ENCODE data around the gene MAP3K6. TPM values are rescaled to one million over a fixed set of nuclear protein-coding genes. Genes with fewer than 3 reads are reported as not detected.
A peak's percentile ranks its signal among the peaks of the same experiment; 100 is the strongest.

MAP3K6 gene
- total RNA-seq, 1 donor from 2014 or later: 8.6 TPM

- TF ChIP-seq CTCF (IDR thresholded peaks at IDR 0.05; ENCODE audit: insufficient read depth, low read length, poor library complexity, severe bottlenecking): no peak
- peaks cover 3% of the 10 kb centered on the region for H3K36me3 ChIP-seq (ENCODE audit: control insufficient read depth, insufficient read depth, low read length)
- peak overlapping the region; percentile 27 for H3K4me3 ChIP-seq (ENCODE audit: low read depth, low read length)
- DNase-seq (ENCODE audit: low read depth): no peak
- peaks cover 2% of the 10 kb centered on the region for H3K27me3 ChIP-seq (ENCODE audit: control insufficient read depth, insufficient read depth, low read length)
Measured at GRCh38 chr1:27360159-27361043, 6.4 kb downstream of the MAP3K6 start.

- H3K36me3 ChIP-seq (ENCODE audit: control insufficient read depth, insufficient read depth, low read length): peaks cover 3% of the 10 kb centered on the region
- no peak for DNase-seq (ENCODE audit: low read depth)
- peaks cover 2% of the 10 kb centered on the region for H3K27me3 ChIP-seq (ENCODE audit: control insufficient read depth, insufficient read depth, low read length)
- no peak overlapping the region for H3K4me3 ChIP-seq (ENCODE audit: low read depth, low read length)
- no peak for TF ChIP-seq CTCF (IDR thresholded peaks at IDR 0.05; ENCODE audit: insufficient read depth, low read length, poor library complexity, severe bottlenecking)
Measured at GRCh38 chr1:27359822-27360158, 7.0 kb downstream of the MAP3K6 start.

- Histone ChIP-seq H3K36me3 (ENCODE audit: control insufficient read depth, insufficient read depth, low read length) (peaks cover 2% of the 10 kb centered on the region), H3K27me3 (ENCODE audit: control insufficient read depth, insufficient read depth, low read length) (peaks cover 2% of the 10 kb centered on the region), H3K4me3 (ENCODE audit: low read depth, low read length) (no peak overlapping the region)
- no peak for TF ChIP-seq CTCF (IDR thresholded peaks at IDR 0.05; ENCODE audit: insufficient read depth, low read length, poor library complexity, severe bottlenecking)
- DNase-seq (ENCODE audit: low read depth): no peak
Measured at GRCh38 chr1:27358928-27359313, 7.8 kb downstream of the MAP3K6 start.

DNA sequence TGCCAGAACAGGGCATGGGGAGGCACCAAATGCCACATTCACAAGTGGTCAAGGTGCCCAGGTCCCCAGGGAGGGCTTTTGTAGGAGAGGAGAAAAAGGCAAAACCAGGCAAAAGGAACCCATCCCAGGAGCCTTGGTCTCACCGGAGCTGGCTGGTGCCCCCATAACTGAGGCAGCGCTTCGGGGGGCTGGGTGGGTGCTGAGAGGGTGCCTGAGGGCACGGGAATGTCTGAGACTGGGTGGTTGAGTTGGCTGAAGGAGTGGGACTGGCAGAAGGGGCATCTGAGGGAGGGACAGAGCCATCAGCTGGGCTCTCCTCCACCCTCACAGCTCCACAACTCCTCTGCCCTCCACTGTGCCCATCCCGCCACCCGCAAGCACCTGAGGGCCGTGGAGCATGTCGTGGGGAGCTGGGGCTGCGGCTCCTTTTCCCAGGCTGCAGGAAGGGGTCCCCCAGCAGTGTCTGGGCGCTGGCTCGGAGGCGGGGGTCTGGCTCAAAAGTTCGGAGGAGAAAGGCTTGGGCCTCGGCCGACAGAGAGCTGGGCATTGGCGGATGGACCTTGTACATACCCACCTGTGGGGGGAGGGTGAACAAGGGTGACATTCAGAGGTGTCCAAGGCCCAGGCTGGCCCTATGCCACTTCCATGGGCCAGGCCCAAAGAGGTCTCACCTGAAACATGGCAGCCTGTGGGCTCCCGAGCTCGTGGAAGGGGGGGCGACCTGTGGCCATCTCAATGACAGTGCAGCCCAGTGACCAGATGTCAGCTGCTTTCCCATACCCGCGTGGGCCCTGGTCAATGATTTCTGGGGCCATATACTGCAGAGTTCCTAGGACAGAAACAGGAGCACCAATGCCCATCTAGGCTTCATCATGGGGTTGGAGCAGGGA lies 8.5 kb downstream of the MAP3K6 start:
- Histone ChIP-seq H3K36me3 (ENCODE audit: control insufficient read depth, insufficient read depth, low read length) (peaks cover 2% of the 10 kb centered on the region), H3K27me3 (ENCODE audit: control insufficient read depth, insufficient read depth, low read length) (peaks cover 2% of the 10 kb centered on the region), H3K4me3 (ENCODE audit: low read depth, low read length) (no peak overlapping the region)
- TF ChIP-seq CTCF (IDR thresholded peaks at IDR 0.05; ENCODE audit: insufficient read depth, low read length, poor library complexity, severe bottlenecking): no peak
- DNase-seq (ENCODE audit: low read depth): no peak

GRCh38 chr1:27357281-27358037 lies 9.3 kb downstream of the MAP3K6 start:
- DNase-seq (ENCODE audit: low read depth): no peak
- H3K36me3 ChIP-seq (ENCODE audit: control insufficient read depth, insufficient read depth, low read length): peaks cover 2% of the 10 kb centered on the region
- H3K27me3 ChIP-seq (ENCODE audit: control insufficient read depth, insufficient read depth, low read length): peaks cover 2% of the 10 kb centered on the region
- peak; percentile 98 for TF ChIP-seq CTCF (IDR thresholded peaks at IDR 0.05; ENCODE audit: insufficient read depth, low read length, poor library complexity, severe bottlenecking)
- H3K4me3 ChIP-seq (ENCODE audit: low read depth, low read length): no peak overlapping the region

Measured in kidney epithelial cell (primary cell).